ENCODE measurements around the gene NLRX1. TPM values are rescaled to one million over a fixed set of nuclear protein-coding genes. Genes with fewer than 3 reads are reported as not detected.
A peak's percentile ranks its signal among the peaks of the same experiment; 100 is the strongest.

Gene NLRX1
- total RNA-seq, 6 experiments from 2014 or later, result 8.1 to 13.2 (median 10.9) TPM

- intact Hi-C loops (cut with DNase I), result loop anchor here in 1 of 2 donors (10.0 kb wide), 1 partner anchor 52 kb away; the partner anchor contains the start of gene CBL
Observed at GRCh38 chr11:119153049-119153818, 15.3 kb upstream of the NLRX1 start.

GRCh38 chr11:119154178-119154577 is 14.3 kb upstream of the NLRX1 start:
- 100% methylated on average over 1 of the region's 6 CpGs for whole genome bisulfite sequencing (ENCODE audit: insufficient coverage, low coverage, low lambda C conversion rate, missing lambda C conversion rate)
- Histone ChIP-seq H3K9me3 (no peaks in the 10 kb centered on the region), H3K4me3 (no peak overlapping the region), H3K27ac (no peak overlapping the region), H3K4me1 (peaks cover 0 to 6% (median 0%) of the 10 kb centered on the region in 4 donors), H3K36me3 (no peaks in the 10 kb centered on the region), H3K27me3 (peaks cover 0 to 3% of the 10 kb centered on the region in 2 donors)
- intact Hi-C loops (cut with DNase I), result loop anchor here in 1 of 2 donors (10.0 kb wide), 1 partner anchor 51 kb away; the partner anchor contains the start of gene CBL
- TF ChIP-seq CTCF (IDR thresholded peaks at IDR 0.05) (no peak), POLR2A (IDR thresholded peaks at IDR 0.05) (no peak)
- DNase-seq, result no peak
- ATAC-seq, result no peak

More at GRCh38 chr11:119153049-119153818, 15.3 kb upstream of the NLRX1 start:
- no peak for TF ChIP-seq CTCF (IDR thresholded peaks at IDR 0.05)
- TF ChIP-seq POLR2A (IDR thresholded peaks at IDR 0.05), result no peak
- Histone ChIP-seq H3K27ac (no peak overlapping the region), H3K9me3 (no peaks in the 10 kb centered on the region), H3K4me3 (no peak overlapping the region), H3K36me3 (no peaks in the 10 kb centered on the region), H3K4me1 (peaks cover 0 to 8% (median 0%) of the 10 kb centered on the region in 4 donors), H3K27me3 (peaks cover 0 to 4% of the 10 kb centered on the region in 2 donors)
- DNase-seq (no peak), ATAC-seq (no peak)
- 70% methylated on average over 7 of the region's 9 CpGs for WGBS (ENCODE audit: insufficient coverage, low coverage, low lambda C conversion rate, missing lambda C conversion rate)

- DNase-seq (no peak), ATAC-seq (peak in 3 of 4 donors; percentile 19 to 57 (median 55))
- H3K4me1 ChIP-seq, result no peaks in the 10 kb centered on the region
- H3K27ac ChIP-seq, result no peak overlapping the region
- H3K4me3 ChIP-seq, result no peak overlapping the region
- 33% methylated on average over 5 of the region's 8 CpGs for WGBS (ENCODE audit: insufficient coverage, low coverage, low lambda C conversion rate, missing lambda C conversion rate)
- H3K9me3 ChIP-seq, result no peaks in the 10 kb centered on the region
- H3K27me3 ChIP-seq, result no peaks in the 10 kb centered on the region
- TF ChIP-seq POLR2A (IDR thresholded peaks at IDR 0.05), result no peak
- TF ChIP-seq CTCF (IDR thresholded peaks at IDR 0.05), result peak in 1 of 4 donors; percentile 11
- intact Hi-C loops (cut with DNase I), result loop anchor here in 1 of 2 donors (10.0 kb wide), 1 partner anchor 49 kb away; the partner anchor contains the start of gene CBL
- H3K36me3 ChIP-seq, result no peaks in the 10 kb centered on the region
Observed at GRCh38 chr11:119155733-119156492, 12.6 kb upstream of the NLRX1 start.

GRCh38 chr11:119156496-119156895 is 12.0 kb upstream of the NLRX1 start:
- Histone ChIP-seq H3K27ac (no peak overlapping the region), H3K9me3 (no peaks in the 10 kb centered on the region), H3K4me1 (no peaks in the 10 kb centered on the region), H3K4me3 (no peak overlapping the region), H3K36me3 (no peaks in the 10 kb centered on the region), H3K27me3 (no peaks in the 10 kb centered on the region)
- TF ChIP-seq CTCF (IDR thresholded peaks at IDR 0.05), result no peak
- no peak for TF ChIP-seq POLR2A (IDR thresholded peaks at IDR 0.05)
- WGBS (ENCODE audit: insufficient coverage, low coverage, low lambda C conversion rate, missing lambda C conversion rate), result 73% methylated on average over 3 of the region's 10 CpGs
- DNase-seq (no peak), ATAC-seq (no peak)
- intact Hi-C loops (cut with DNase I), result loop anchor here in 1 of 2 donors (10.0 kb wide), 1 partner anchor 48 kb away; the partner anchor contains the start of gene CBL

Measured in right lobe of liver (tissue), 6 donors.